ENCODE data around the gene ATP6AP2.

ATP6AP2 gene, protein sequence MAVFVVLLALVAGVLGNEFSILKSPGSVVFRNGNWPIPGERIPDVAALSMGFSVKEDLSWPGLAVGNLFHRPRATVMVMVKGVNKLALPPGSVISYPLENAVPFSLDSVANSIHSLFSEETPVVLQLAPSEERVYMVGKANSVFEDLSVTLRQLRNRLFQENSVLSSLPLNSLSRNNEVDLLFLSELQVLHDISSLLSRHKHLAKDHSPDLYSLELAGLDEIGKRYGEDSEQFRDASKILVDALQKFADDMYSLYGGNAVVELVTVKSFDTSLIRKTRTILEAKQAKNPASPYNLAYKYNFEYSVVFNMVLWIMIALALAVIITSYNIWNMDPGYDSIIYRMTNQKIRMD

DNA sequence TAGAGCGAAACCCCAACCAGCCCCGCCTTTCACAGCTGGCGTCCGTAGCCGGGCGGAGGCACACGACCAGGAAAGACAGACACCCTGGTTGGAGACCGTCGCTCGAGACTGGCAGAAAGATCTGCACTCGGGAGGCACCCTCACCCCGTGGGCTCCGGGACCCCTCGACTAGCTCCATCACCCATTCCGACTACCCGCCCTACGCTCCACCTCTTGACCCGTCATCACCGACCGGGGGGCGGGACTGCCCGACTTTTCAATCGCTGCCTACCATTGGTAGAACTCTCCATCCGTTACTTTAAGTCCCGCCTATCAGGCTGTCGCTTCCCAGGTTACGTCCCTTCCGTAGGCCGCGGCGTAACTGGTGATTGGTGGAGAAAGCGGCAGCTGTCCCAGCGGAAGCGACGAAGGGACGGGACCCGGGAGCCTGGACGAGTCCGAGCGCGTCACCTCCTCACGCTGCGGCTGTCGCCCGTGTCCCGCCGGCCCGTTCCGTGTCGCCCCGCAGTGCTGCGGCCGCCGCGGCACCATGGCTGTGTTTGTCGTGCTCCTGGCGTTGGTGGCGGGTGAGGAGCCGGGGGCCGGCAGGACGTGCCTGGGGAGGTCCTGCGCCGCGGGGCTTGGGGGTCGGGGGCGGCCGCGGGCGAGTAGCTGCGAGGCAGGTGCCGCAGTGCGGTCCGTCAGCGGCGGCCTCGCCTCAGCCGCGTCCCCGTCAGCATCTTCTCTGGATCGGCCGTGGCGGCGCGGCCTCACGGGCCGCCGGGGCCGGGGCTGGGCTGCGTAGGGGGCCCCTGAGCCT, at the start of gene ATP6AP2:
Gene ATP6AP2, plus strand, starts transcription at position 434 of the 799 bp plus-strand sequence. Its CDS starts 96 bp downstream, at position 530.
- DNase-seq (ENCODE audit: low read depth, low spot score): peak; percentile 73

DNA sequence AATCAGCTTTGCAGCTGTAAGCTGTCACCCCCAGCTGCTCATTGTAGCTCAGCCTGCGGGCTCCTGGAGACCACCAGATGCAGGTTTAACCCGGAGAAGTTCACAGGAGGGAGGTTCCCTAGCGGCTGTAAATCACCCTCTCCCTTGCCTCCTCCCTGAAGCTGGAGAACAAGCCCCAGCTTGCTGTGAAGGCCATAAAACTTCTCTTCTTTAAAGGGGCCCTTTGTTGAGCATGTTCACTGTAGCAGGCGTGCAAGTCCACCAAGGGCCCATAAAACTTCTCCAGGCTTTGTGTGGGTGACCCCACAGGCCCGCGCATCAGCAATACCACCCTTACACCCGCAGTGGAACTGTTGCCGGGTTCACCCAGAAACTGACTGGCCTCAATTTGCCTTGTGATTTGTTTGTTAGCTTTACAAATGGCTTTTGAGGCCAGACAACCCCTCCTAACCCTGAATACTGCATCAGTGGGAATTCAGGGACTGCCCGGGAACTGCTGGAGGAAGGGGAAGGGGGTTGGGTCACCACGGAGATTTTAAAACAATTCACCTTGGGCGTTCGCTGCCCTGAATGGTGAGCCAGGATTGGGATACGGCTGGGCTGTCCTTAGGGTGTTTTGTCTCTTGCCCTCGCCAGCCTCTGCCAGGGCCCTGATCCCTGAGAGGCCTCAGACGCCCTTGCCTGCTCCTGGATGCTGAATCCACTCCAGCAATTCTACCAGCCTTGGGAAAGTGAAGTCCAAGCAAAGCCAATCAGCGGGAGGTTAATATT, 49.5 kb upstream of the ATP6AP2 start:
- no peak for DNase-seq (ENCODE audit: low read depth, low spot score)

- no peak for DNase-seq (ENCODE audit: low read depth, low spot score)
These were observed 43.5 kb upstream of the ATP6AP2 start for GRCh38 chrX:40537310-40537709.

- no peak for DNase-seq (ENCODE audit: low read depth, low spot score)
These were observed 42.4 kb upstream of the ATP6AP2 start for GRCh38 chrX:40538406-40538805.

- DNase-seq (ENCODE audit: low read depth, low spot score): peak; percentile 12
These were observed 41.3 kb upstream of the ATP6AP2 start for GRCh38 chrX:40539214-40540142.

DNA sequence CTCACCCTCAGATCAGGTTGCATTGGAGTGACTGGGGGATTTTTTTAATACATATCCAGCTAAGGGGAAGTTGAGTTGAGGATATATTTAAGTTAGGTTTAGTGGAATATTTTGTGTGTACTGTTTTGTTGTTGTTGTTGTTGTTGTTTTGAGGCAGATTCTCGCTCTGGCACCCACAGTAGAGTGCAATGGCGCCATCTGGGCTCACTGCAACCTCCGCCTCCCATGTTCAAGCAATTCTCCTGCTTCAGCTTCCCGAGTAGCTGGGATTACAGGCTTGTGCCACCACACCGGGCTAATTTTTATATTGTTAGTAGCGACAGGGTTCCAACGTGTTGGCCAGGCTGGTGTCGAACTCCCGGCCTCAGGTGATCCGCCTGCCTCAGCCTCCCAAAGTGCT, 38.6 kb upstream of the ATP6AP2 start:
- DNase-seq (ENCODE audit: low read depth, low spot score): no peak

DNA sequence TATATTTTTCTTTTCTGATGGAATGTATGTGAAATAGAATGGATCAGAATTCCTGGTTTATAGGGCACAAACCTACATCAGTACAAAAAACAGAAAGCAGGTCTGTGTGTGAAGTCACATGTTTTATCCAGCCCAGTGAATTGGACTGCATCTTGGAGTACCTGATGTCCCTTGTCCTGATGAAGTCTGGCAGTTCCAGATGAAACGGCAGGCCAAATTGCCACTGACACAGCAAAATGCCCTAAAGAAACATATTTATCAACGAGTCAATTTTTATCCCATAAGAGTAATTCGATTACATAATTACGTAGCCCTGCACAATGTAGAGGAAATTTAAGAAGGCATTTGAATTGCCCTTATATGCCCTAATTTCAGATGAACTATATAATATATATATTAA, 37.8 kb upstream of the ATP6AP2 start:
- DNase-seq (ENCODE audit: low read depth, low spot score): no peak

DNA sequence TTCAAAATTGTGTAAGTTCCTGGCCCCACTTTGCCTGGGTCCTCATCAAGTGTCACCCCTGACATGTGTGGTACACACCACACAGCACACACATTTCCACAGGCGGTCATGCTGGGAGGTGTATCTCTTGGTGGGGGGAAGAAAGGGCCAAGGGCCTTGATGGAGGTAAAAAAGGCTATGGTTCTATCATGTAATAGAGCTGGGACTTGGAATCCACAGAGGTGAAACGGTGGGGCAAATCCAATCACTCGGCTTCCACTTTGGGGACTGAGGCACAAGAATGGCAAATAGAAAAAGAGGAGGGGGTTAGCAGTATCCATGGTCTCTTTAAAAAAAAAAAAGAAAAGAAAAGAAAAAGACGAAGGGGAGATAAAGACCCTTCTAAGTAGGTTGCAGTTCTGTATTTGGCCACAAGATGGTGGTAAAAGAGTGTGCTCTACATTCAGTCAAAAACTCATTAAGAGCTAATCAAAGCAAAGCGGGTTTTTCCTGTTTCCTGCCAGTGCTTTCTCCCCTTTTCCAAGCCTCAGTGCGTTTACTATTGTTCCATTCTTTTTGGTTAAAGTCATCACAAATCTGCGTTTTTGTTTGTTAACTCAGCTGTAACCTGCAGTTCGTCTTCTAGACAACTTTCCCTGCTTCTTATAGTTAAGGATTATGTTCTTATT, 37.0 kb upstream of the ATP6AP2 start:
- DNase-seq (ENCODE audit: low read depth, low spot score): no peak

GRCh38 chrX:40544343-40545266, 36.2 kb upstream of the ATP6AP2 start:
- no peak for DNase-seq (ENCODE audit: low read depth, low spot score)

DNA sequence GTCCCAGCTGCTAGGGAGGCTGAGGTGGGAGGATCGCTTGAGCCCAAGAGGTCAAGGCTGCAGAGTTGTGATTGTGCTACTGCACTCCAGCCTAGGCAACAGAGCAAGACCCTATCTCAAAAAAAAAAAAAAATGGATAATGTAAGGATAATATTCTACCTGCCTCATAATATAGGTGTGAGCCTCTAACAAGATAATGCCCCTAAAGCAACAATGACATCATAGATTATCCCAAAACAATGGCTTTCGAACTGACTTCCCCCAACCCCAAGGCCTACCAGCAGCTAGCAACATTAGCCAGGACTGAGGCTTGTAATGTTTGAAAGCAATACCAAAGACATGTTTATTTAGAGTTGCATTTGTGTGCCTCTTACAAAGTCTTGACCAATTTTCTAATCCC, 33.9 kb upstream of the ATP6AP2 start:
- DNase-seq (ENCODE audit: low read depth, low spot score): no peak

GRCh38 chrX:40550066-40550465, 30.7 kb upstream of the ATP6AP2 start:
- no peak for DNase-seq (ENCODE audit: low read depth, low spot score)

DNA sequence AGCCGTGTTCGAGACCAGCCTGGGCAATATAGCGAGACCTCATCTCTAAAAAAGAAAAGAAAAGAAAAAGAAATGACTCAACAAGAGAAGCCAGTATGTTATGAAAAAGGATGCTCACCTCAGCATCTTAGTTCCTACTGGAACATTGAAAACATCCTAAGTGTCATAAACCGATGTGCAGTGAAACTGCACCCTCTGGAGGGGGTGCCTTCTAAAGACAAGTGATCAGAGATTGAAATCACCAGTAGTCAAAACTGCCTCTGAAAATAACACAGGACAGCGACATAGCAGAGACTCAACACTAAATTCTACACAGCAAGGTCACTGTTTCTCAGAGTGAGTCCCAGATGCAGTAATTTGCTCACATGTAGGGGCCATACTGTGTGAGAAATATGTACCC, 28.0 kb upstream of the ATP6AP2 start:
- no peak for DNase-seq (ENCODE audit: low read depth, low spot score)

- DNase-seq (ENCODE audit: low read depth, low spot score): no peak
These were observed 22.2 kb upstream of the ATP6AP2 start for GRCh38 chrX:40558590-40558989.

DNA sequence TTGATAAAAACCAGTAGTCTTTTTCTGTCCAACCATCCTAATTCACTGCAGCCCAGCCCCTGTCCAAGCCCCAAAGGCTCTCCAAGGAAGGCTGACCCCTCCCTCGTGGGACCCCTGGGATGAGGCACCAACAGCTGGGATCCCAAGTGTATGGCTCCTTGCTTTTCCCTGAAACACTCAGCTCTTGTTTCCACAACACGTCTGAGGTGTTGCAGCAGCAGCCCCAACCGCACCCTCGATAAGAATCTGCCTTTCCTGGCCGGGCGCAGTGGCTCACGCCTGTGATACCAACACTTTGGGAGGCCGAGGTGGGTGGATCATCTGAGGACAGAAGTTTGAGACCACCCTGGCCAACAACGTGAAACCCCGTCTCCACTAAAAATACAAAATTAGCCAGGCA, 17.0 kb upstream of the ATP6AP2 start:
- DNase-seq (ENCODE audit: low read depth, low spot score): no peak

- DNase-seq (ENCODE audit: low read depth, low spot score): no peak
These were observed 16.3 kb upstream of the ATP6AP2 start for GRCh38 chrX:40564447-40564846.

GRCh38 chrX:40570346-40571093, 10.2 kb upstream of the ATP6AP2 start:
- DNase-seq (ENCODE audit: low read depth, low spot score): no peak

DNA sequence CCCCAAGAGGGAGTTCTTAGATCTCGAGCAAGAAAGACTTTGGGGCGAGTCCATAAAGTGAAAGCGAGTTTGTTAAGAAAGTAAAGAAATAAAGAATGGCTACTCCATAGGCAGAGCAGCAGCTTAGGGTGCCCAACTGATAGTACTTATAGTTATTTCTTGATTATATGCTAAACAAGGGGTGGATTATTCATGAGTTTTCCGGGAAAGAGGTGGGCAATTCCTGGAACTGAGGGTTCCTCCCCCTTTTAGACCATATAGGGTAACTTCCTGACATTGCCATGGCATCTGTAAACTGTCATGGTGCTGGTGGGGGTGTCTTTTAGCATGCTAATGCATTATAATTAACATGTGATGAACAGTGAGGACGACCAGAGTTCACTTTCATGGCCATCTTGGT, 9.6 kb upstream of the ATP6AP2 start:
- peak; percentile 19 for DNase-seq (ENCODE audit: low read depth, low spot score)

- no peak for DNase-seq (ENCODE audit: low read depth, low spot score)
These were observed 9.2 kb upstream of the ATP6AP2 start for GRCh38 chrX:40571600-40571999.

GRCh38 chrX:40573763-40574162, 7.0 kb upstream of the ATP6AP2 start:
- no peak for DNase-seq (ENCODE audit: low read depth, low spot score)
